Loucy (cell line): Measurements from ENCODE around the gene BCL2L11.

Source experiments
- H2AFZ ChIP-seq: fragments of 200-600 bp; sonication (generic); 2 replicates; pipeline ENCODE4 v1.6.0; 2016; ENCODE audit warnings: antibody characterized with exemption, mild to moderate bottlenecking, low read length, moderate library complexity
- H3F3A ChIP-seq: fragments of 200-600 bp; 2 replicates; pipeline ENCODE4 v1.6.0; 2016; ENCODE audit warnings: antibody characterized with exemption, low read depth, mild to moderate bottlenecking
- H3K27me3 ChIP-seq: fragments of 200-600 bp; sonication (generic); 2 replicates; pipeline ENCODE4 v1.6.1; 2014; ENCODE audit warnings: low read length, mild to moderate bottlenecking; ENCODE audit not compliant: insufficient read depth, poor library complexity, severe bottlenecking
- H3K36me3 ChIP-seq: fragments of 200-600 bp; sonication (generic); 2 replicates; pipeline ENCODE4 v1.6.1; 2016; ENCODE audit warnings: low read length; ENCODE audit not compliant: insufficient read depth
- H3K4me1 ChIP-seq: fragments of 200-600 bp; sonication (generic); 2 replicates; pipeline ENCODE4 v1.5.1; 2014; ENCODE audit warnings: low read length, mild to moderate bottlenecking; ENCODE audit not compliant: insufficient read depth, poor library complexity, severe bottlenecking
- H3K4me2 ChIP-seq: fragments of 200-600 bp; sonication (generic); 2 replicates; pipeline ENCODE4 v1.6.0; 2014; ENCODE audit warnings: antibody characterized with exemption, low read length, low read depth, mild to moderate bottlenecking; ENCODE audit not compliant: poor library complexity, severe bottlenecking
- H3K4me3 ChIP-seq: fragments of 200-600 bp; sonication (generic); 2 replicates; pipeline ENCODE4 v1.5.1; 2014; ENCODE audit warnings: low read length, mild to moderate bottlenecking, mixed read lengths; ENCODE audit not compliant: poor library complexity, severe bottlenecking
- H3K79me2 ChIP-seq: fragments of 200-600 bp; sonication (generic); 2 replicates; pipeline ENCODE4 v1.6.1; 2014; ENCODE audit warnings: low read length; ENCODE audit not compliant: insufficient read depth
- H3K9ac ChIP-seq: fragments of 200-600 bp; sonication (generic); 2 replicates; pipeline ENCODE4 v1.6.0; 2014; ENCODE audit warnings: mild to moderate bottlenecking, low read depth, low read length, moderate library complexity; ENCODE audit not compliant: poor library complexity, severe bottlenecking
- H3K9me2 ChIP-seq: fragments of 200-600 bp; sonication (generic); replicated peaks from 2 replicates; pipeline ENCODE4 v1.6.1; 2016; ENCODE audit warnings: low read depth, low read length, mixed read lengths
- H3K9me3 ChIP-seq: fragments of 200-600 bp; sonication (generic); 2 replicates; pipeline ENCODE4 v1.6.1; 2014; ENCODE audit warnings: mild to moderate bottlenecking, antibody characterized with exemption, low read length, low read depth; ENCODE audit not compliant: insufficient read depth
- H4K20me1 ChIP-seq: fragments of 200-600 bp; sonication (generic); 2 replicates; pipeline ENCODE4 v1.6.0; 2014; ENCODE audit warnings: antibody characterized with exemption, low read length, mild to moderate bottlenecking; ENCODE audit not compliant: insufficient read depth, poor library complexity, severe bottlenecking
- EZH2phosphoT487 ChIP-seq: fragments of 200-600 bp; IDR thresholded peaks from 2 replicates; pipeline ENCODE4 v1.6.1; 2018; ENCODE audit warnings: antibody characterized with exemption, mild to moderate bottlenecking, moderate library complexity, borderline replicate concordance
- TF ChIP-seq, protein P1 (sequence below): fragments of 200-600 bp; sonication (generic); conservative IDR thresholded peaks from 2 replicates; pipeline ENCODE4 v1.5.1; 2014; ENCODE audit warnings: mild to moderate bottlenecking, antibody characterized with exemption, low read length

The BCL2L11 gene

DNA sequence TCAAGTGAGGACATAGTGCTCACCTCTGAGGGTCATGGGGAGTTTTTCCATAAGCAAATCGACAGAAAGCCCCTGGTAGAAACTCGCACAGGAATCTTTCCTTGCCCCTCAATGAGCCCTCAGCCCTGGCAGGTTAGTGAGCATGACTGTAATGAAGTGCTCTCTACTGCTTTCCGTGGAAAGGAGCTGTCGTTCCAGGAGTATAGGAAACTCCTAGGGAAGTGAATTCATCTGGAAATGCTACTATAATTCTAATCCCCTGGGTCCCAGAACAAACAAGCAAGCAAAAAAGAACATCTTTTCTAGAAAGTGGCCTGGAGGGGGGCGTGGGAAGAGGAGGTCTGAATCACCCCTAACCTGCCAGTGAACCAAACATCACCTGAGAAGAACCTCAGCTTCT, 18.1 kb downstream of the BCL2L11 start:
- peaks cover 59% of the 10 kb centered on the region for H3K79me2 ChIP-seq
- H3K36me3 ChIP-seq = peaks cover 4% of the 10 kb centered on the region; the same call in 1 of the 2 replicates
- TF ChIP-seq EZH2phosphoT487 = no peak
- TF ChIP-seq, protein P1, sequence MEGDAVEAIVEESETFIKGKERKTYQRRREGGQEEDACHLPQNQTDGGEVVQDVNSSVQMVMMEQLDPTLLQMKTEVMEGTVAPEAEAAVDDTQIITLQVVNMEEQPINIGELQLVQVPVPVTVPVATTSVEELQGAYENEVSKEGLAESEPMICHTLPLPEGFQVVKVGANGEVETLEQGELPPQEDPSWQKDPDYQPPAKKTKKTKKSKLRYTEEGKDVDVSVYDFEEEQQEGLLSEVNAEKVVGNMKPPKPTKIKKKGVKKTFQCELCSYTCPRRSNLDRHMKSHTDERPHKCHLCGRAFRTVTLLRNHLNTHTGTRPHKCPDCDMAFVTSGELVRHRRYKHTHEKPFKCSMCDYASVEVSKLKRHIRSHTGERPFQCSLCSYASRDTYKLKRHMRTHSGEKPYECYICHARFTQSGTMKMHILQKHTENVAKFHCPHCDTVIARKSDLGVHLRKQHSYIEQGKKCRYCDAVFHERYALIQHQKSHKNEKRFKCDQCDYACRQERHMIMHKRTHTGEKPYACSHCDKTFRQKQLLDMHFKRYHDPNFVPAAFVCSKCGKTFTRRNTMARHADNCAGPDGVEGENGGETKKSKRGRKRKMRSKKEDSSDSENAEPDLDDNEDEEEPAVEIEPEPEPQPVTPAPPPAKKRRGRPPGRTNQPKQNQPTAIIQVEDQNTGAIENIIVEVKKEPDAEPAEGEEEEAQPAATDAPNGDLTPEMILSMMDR = no peak

DNA sequence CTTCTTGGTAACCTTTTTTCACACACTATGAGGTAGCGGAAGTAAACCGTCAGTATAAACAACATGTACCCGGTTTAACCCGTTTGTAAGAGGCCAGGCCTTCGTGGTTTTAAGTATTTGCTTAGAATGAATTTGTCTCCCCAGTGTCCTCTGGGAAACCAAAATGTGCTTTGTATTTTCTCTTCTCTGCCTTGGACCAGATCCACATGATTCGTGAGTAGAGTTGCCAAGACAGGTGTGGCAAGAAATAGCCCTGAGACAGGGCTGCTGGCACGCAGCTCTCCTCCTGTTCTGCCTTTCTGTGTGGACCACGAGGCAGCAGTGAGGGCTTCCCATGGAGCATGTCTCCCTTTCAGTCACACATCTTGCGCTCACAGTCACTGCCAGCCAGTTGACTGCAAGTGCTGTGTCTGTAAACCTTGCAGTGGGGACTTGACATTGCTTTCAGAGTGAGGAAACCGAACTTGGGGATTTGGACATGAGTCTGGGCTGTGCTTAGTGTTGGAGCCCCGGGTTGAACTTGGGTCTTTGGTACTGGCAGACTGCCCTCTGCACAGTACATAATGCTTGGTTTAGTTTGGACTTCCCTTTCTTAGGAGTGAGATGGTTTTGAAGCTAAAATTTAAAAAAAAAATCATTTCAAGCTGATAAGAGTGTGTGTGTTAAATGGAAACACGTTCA, 19.1 kb downstream of the BCL2L11 start:
- Histone ChIP-seq H3K4me1 (peaks cover 69% of the 10 kb centered on the region), H3K79me2 (peaks cover 55% of the 10 kb centered on the region), H4K20me1 (no peaks in the 10 kb centered on the region), H3K4me3 (no peak overlapping the region), H3K9ac (no peak overlapping the region), H3K9me2 (no peaks in the 10 kb centered on the region), H3K36me3 (peaks cover 4% of the 10 kb centered on the region; the same call in 1 of the 2 replicates), H3K27me3 (no peaks in the 10 kb centered on the region), H3K9me3 (no peaks in the 10 kb centered on the region), H2AFZ (no peak overlapping the region), H3F3A (no peaks in the 10 kb centered on the region), H3K4me2 (peak overlapping the region; percentile 1)
- no peak for TF ChIP-seq EZH2phosphoT487
- TF ChIP-seq, protein P1 = no peak

More for the DNA sequence above, 18.1 kb downstream of the BCL2L11 start:
- Histone ChIP-seq H3K27me3 (no peaks in the 10 kb centered on the region), H3K4me2 (no peak overlapping the region), H3K9me2 (no peaks in the 10 kb centered on the region), H3K4me3 (no peak overlapping the region), H3K9me3 (no peaks in the 10 kb centered on the region), H3F3A (no peaks in the 10 kb centered on the region), H4K20me1 (no peaks in the 10 kb centered on the region), H2AFZ (no peak overlapping the region), H3K9ac (no peak overlapping the region), H3K4me1 (peaks cover 69% of the 10 kb centered on the region)

DNA sequence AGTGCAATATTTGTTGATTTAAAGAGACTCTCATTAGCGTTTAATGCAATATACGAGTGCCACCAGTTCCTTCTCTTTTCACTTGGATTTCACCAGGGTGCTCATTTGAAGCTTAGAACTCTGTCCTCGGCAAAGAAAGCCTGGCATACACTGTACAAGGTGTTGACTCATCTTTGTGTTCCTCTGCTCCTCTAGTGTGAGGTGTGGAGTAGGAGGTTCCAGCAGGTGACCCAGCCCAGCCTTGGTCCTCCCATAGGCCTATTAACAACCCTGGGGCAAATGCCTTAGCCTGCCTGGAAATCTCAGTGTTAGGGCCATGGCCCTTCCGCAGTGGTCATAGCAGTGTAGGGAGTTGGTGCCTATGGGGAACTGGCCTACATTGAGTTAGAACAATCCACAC, 20.1 kb downstream of the BCL2L11 start:
- H2AFZ ChIP-seq = no peak overlapping the region
- no peak overlapping the region for H3K4me3 ChIP-seq
- TF ChIP-seq, protein P1 = no peak
- no peak for TF ChIP-seq EZH2phosphoT487
- H3K9ac ChIP-seq = no peak overlapping the region
- no peak overlapping the region for H3K4me2 ChIP-seq
- peaks cover 69% of the 10 kb centered on the region for H3K4me1 ChIP-seq
- H3K79me2 ChIP-seq = peaks cover 45% of the 10 kb centered on the region
- no peaks in the 10 kb centered on the region for H3F3A ChIP-seq
- no peaks in the 10 kb centered on the region for H3K9me2 ChIP-seq
- no peaks in the 10 kb centered on the region for H3K27me3 ChIP-seq
- H3K36me3 ChIP-seq = peaks cover 4% of the 10 kb centered on the region; the same call in 1 of the 2 replicates
- no peaks in the 10 kb centered on the region for H4K20me1 ChIP-seq
- no peaks in the 10 kb centered on the region for H3K9me3 ChIP-seq
